HG02678 (cell line): ENCODE data around the gene MAPK12.

Source experiments
- ATAC-seq: cut with Tn5 transposase; IDR thresholded peaks from one replicate; pipeline ENCODE4 v1.9.1; 2021; ENCODE audit warnings: mild to moderate bottlenecking, moderate library complexity; ENCODE audit not compliant: unreplicated experiment

The MAPK12 gene

DNA sequence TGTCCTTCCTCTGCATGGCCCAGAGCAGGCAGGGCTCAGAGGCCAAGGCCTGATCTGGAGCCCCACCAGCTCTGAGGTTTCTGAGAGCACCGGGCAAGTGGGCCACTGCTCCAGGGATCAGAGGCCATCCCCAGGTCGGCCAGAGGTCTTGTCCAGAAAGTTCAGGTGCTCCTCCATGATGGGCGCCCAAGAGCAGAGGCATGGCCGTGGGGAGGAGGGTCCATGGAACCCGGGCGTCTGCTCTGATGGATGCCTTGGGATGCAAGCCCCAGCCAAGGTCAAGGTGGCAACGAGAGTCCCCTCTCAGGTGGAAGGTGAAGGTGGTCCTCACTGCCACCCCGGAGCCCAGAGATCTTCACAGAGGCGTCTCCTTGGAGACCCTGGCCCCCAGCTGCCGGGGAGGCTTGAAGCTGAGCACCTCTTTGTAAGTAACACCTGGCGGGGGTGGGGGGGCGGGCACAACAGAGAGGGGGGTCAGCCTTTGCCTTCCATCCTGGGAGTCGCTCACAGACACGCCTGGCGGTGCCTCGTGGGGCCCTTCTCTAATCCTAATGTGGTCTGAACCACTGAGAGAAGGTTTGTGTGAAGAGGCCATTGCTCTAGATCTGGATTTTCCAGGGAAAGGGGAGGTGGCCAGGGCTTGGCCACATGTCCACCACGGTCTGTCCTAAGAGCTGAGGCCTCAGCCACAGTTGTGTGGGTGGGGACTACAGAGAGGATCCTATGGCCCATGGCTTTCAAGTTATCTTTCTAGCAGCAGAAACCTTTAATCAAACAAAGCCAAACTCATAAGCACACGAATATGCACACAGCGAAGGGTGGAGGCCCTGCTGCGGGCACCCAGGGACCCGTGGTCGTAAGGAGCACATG is 8.2 kb downstream of the MAPK12 start:
- no peak for ATAC-seq

GRCh38 chr22:50252082-50253045 is 9.1 kb downstream of the MAPK12 start:
- no peak for ATAC-seq

- no peak for ATAC-seq
Observed at GRCh38 chr22:50251477-50252081, 9.9 kb downstream of the MAPK12 start.

- peak; percentile 63 for ATAC-seq
Observed at GRCh38 chr22:50250555-50251476, 10.7 kb downstream of the MAPK12 start, which contains the start of gene HDAC10. Gene HDAC10 (minus strand): TSS chr22:50251265. CDS start chr22:50251032, 233 bp downstream.

- ATAC-seq: no peak
Observed at GRCh38 chr22:50250249-50250554, 11.3 kb downstream of the MAPK12 start.

DNA sequence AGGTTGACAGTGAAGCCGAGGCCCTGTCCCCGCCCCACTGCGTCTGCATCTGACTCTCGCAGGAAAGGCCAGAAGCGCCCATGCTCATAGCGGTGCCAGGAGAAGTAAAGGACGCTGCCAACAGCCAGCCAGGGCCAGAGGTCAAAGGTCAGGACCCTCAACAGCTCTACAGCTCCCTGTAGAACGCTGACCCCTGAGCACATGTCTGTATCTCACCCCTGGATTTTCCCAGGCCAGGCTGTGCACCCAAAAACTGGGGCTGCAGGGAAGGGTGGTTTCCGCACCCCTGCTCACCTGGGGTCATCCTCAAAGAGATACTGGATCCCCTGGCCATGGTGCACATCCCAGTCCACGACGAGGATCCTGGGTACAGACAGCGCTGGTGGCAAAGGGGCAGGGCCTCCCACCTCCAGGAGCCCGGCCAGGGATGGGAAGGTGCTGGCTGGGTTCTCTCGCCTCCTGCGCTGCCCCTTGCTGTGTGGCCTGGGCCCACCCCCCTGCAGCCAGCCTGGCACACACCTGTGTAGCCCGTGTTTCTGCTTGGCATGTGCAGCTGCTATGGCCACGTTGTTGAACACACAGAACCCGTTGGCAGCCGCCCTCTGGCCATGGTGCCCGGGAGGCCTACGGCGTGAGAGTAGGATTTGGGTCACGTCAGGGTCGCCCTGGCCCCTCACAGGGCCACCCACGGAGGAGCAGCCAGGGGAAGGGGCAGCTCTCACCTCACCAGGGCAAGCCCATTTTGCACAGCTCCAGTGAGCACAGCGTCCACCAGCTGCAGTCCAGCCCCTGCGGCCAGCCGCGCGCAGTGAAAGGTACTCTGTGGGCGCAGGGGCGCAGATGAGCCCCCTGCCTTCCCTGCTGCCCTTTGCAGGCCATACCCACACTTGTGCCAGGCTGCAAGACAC is 11.9 kb downstream of the MAPK12 start:
- ATAC-seq: no peak

GRCh38 chr22:50248196-50249081 is 13.0 kb downstream of the MAPK12 start:
- ATAC-seq: no peak

- ATAC-seq: no peak
Observed at GRCh38 chr22:50247748-50248147, 13.7 kb downstream of the MAPK12 start.

DNA sequence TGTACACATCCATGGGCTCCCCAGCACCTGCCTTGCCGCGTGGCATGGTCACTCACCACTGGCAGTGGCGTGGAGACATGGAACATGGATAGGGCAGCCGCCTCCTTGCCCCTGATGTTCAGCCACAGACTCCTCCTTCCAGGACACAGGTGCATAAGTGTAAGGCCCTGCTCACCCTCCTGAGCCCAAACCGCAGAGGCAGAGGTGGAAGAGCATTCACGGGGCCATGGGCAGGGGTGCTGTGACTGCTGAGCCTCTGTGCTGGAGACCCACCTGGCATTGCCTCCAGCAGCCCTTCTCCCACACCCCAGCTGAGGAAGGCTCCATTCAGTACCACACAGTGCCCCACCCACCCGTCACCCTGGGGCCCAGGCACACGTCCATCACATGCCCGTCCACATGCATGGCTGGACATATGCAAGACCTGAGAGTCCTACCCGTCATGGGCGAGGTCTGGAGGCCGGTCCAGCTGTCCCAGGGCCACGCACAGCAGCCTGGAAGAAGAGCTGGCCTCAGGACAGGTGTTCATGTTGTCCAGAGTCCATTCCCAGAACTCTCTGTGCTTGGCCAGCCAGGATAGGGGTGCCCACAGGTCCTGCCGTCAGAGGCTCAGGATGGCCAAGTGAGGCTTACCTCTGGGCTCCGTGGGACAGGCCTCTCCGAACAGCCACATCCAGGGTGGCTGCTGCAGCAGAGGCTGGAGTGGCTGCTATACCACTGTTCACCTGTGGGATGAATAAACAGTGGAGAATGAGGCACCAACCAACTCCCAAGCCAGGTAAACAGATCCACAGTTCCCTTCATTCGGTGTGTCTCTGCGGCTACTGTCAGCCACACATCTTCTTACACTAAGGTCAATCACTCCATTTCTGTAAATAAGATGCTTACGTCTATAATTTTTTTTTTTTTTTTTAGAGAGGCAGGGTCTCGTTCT is 15.0 kb downstream of the MAPK12 start:
- no peak for ATAC-seq

DNA sequence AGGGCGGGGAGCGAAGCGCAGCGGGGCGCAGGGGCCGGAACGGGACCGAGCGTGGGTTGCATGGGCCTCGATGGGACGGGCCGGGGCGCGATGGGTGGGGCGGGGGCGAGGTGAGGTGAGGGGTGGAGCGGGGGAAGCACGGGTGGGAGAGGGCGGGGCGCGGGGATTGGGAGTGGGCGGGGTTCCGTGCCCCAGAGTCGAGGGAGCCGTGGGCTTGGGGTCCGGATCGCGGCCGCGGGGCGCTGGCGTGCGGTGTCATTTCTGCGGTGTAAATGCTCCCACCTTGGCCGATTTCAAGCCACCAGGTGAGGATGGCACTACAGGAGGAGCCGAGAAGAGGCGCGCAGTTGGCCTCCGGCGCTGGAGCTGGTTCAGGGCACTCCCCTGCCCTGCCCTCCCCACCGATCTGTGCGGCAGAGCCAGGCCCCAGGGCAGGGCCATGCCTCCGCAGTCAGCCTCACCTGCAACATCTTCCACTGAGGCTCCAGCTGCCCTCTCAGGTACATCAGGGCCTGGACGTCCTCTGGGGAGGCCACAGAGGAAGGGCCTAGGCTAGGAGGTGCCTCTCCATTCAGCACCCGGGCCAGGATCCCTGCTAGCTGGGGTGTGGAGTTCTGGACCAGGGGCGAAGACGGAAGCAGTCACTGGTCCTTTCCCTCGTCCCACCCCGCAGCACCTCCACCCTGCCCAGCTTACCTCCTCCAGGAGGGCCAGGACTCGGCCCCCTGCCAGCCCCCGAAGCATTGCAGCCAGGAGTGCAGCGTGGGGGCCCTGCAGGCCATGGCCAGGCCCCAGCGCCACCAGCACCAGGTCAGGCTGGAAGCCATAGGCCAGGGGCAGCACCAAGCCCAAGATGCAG is 16.0 kb downstream of the MAPK12 start:
- no peak for ATAC-seq

- ATAC-seq: peak; percentile 74
Observed at GRCh38 chr22:50244420-50245213, 16.9 kb downstream of the MAPK12 start, which contains the start of gene TUBGCP6. Gene TUBGCP6 (minus strand): TSS chr22:50245023. CDS start chr22:50244459, 564 bp downstream.

DNA sequence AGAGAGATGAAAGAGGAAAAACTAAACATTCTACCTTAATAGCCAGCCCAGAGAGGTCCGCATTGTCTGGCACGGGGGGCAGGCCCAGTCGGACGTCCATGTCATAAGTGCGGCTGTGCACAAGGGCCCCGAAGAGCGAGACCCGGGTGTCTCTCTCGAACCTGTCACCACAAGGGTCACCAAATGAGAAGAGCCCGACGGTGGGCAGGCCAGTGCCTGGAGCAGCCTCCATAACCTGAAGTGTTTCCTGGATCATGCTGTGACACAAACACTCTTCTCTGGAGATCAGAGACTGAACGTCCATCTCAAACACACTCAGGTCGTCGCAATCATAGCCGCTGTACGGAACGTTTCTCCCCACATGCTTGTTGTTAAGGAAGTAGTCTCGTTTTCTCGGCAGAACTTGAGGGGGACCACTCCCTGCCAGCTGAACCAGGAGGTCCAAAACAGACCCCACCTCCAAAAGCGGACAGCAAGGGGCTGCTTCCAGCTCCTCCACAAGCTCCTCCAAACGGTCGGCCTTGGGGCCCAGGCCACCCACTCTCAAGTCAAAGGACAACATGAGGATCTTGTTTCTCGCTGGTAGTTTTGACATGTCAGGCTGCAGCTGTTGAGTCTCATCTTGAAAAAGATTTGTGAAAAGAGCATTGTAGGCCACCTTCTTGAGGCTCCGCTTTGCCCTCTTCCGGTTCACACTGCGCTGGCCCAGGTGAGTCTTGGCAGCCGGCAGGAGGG is 17.6 kb downstream of the MAPK12 start:
- no peak for ATAC-seq

DNA sequence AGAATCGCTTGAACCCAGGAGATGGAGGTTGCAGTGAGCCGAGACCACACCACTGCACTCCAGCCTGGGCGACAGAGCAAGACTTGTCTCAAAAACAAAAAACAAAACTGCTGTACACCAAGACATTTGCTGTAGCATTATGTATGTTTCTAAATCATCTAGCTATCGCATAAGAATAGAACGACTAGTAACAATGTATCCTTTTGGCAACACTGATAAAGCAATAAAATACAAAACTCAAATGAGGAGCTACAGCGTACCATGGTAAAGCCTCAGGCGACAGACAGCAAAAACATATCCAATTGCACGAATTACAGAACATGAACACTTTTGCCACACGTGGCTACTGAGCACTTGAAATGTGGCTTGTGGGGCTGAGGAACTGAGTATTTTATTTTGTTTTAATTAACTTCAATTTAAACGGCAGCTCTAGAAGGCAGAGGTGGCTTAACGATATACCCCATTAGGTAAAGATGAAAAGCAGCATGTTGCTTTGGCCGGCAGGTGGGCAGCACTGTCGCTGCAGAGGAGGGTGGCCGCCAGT is 19.0 kb downstream of the MAPK12 start:
- ATAC-seq: no peak

DNA sequence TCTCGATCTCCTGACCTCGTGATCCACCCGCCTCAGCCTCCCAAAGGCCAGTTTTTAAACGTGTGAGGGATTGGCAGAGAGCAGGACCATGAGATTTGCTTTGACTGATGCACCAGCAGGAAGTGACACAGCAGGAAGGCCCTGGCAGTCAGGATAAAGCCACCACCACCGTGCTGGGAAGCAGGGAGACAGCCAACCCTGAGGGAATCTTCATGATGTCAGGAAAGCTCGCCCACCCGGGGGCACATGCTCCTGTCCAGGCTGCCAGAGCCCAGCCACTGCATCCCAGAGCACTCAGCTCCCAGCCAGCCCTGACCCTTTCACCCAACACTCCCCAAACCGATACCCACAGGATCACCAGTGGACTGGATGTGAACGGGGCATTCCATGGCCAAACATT is 22.7 kb downstream of the MAPK12 start:
- no peak for ATAC-seq
